ENCODE measurements around the gene P3H2. TPM values are rescaled to one million over a fixed set of nuclear protein-coding genes. Genes with fewer than 3 reads are reported as not detected.

P3H2 gene
- total RNA-seq, 1 experiment from 2014 or later, result 82.2 TPM

DNA sequence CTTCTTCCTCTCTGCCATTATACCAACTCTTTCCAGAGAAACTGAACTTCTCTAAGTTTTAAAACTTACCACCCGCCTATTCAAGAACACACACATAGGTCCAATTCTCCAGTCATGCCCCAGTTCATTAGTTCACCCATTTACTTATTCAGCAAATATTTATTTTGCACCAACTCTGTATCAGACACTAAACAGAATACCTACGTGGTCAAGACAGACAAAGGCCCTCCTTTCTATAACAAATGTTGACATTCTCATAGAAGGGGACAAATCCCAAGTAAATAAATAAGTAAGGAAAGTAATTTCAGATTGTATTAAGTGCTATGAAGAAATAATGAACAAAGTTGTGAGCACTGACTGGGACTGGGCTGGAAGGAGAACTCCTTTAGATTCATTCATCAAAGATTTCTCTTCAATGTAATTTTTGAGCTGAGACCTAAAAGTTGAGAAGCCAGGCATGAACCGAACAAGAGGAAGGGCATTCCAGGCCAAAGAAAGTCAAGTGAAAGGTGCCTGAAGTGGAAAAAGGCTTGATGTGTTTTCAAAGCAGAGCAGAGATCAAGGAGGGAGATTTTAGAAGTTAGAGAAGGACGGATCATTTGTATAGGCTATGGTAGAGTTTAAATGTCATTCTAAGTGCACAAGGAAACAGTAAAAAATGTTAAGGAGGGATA lies 120.4 kb downstream of the P3H2 start:
- Histone ChIP-seq H3K4me3 (ENCODE audit: low read depth in 2 of 2, low read length in 2 of 2) (no peak overlapping the region), H3K4me1 (ENCODE audit: control insufficient read depth, insufficient read depth, low read length) (peaks cover 35% of the 10 kb centered on the region), H3K36me3 (ENCODE audit: control insufficient read depth, insufficient read depth, low read length) (no peaks in the 10 kb centered on the region), H3K27me3 (ENCODE audit: control insufficient read depth, insufficient read depth, low read length) (no peaks in the 10 kb centered on the region), H3K27ac (ENCODE audit: low read length) (peak overlapping the region; percentile 74), H3K9me3 (ENCODE audit: control insufficient read depth, insufficient read depth, low read depth, low read length) (no peaks in the 10 kb centered on the region)
- ATAC-seq, result no peak
- TF ChIP-seq, protein P1, sequence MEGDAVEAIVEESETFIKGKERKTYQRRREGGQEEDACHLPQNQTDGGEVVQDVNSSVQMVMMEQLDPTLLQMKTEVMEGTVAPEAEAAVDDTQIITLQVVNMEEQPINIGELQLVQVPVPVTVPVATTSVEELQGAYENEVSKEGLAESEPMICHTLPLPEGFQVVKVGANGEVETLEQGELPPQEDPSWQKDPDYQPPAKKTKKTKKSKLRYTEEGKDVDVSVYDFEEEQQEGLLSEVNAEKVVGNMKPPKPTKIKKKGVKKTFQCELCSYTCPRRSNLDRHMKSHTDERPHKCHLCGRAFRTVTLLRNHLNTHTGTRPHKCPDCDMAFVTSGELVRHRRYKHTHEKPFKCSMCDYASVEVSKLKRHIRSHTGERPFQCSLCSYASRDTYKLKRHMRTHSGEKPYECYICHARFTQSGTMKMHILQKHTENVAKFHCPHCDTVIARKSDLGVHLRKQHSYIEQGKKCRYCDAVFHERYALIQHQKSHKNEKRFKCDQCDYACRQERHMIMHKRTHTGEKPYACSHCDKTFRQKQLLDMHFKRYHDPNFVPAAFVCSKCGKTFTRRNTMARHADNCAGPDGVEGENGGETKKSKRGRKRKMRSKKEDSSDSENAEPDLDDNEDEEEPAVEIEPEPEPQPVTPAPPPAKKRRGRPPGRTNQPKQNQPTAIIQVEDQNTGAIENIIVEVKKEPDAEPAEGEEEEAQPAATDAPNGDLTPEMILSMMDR (IDR thresholded peaks at IDR 0.05), result no peak
- TF ChIP-seq, protein P2, sequence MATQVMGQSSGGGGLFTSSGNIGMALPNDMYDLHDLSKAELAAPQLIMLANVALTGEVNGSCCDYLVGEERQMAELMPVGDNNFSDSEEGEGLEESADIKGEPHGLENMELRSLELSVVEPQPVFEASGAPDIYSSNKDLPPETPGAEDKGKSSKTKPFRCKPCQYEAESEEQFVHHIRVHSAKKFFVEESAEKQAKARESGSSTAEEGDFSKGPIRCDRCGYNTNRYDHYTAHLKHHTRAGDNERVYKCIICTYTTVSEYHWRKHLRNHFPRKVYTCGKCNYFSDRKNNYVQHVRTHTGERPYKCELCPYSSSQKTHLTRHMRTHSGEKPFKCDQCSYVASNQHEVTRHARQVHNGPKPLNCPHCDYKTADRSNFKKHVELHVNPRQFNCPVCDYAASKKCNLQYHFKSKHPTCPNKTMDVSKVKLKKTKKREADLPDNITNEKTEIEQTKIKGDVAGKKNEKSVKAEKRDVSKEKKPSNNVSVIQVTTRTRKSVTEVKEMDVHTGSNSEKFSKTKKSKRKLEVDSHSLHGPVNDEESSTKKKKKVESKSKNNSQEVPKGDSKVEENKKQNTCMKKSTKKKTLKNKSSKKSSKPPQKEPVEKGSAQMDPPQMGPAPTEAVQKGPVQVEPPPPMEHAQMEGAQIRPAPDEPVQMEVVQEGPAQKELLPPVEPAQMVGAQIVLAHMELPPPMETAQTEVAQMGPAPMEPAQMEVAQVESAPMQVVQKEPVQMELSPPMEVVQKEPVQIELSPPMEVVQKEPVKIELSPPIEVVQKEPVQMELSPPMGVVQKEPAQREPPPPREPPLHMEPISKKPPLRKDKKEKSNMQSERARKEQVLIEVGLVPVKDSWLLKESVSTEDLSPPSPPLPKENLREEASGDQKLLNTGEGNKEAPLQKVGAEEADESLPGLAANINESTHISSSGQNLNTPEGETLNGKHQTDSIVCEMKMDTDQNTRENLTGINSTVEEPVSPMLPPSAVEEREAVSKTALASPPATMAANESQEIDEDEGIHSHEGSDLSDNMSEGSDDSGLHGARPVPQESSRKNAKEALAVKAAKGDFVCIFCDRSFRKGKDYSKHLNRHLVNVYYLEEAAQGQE (IDR thresholded peaks at IDR 0.05; ENCODE audit: insufficient read depth in 1 of 2, low read depth in 2 of 2, low read length in 1 of 2), result no peak
- BruUV-seq (replicated peaks), result no TSS peak
- in situ Hi-C loops (cut with HindIII; ENCODE audit: low pct_unique_long_range_greater_than_20kb, low sequenced_read_pairs), result no loop called here
- ChIA-PET POLR2A (no interaction called here), CTCF (no interaction called here)
- no peak for DNase-seq (ENCODE audit: low read depth, low spot score)
- intact Hi-C loops (cut with micrococcal nuclease; ENCODE audit: unreplicated experiment), result no loop called here

DNA sequence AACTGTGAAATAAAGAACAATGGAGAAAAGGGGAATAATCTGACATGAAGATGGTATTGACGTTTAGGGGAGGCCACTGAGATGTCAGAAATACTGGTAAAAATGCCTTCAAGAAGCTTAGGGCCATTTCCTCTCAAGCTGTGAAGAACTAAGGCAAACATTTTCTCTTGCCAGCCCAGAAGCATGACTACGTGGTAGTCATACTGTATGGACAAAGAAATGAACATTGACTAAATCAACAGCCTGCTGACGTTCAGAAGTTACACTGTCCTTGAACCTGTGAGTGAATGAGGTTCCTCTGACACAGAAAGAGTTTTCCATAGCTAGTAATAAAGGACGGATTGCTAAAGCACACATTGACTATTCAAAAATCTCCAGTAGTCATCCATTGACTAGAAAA lies 121.0 kb downstream of the P3H2 start:
- ATAC-seq, result no peak
- intact Hi-C loops (cut with micrococcal nuclease; ENCODE audit: unreplicated experiment) (no loop called here), in situ Hi-C loops (cut with HindIII; ENCODE audit: low pct_unique_long_range_greater_than_20kb, low sequenced_read_pairs) (no loop called here)
- Histone ChIP-seq H3K4me1 (ENCODE audit: control insufficient read depth, insufficient read depth, low read length) (peaks cover 33% of the 10 kb centered on the region), H3K36me3 (ENCODE audit: control insufficient read depth, insufficient read depth, low read length) (no peaks in the 10 kb centered on the region), H3K27ac (ENCODE audit: low read length) (peak overlapping the region; percentile 74), H3K4me3 (ENCODE audit: low read depth in 2 of 2, low read length in 2 of 2) (no peak overlapping the region), H3K9me3 (ENCODE audit: control insufficient read depth, insufficient read depth, low read depth, low read length) (no peaks in the 10 kb centered on the region), H3K27me3 (ENCODE audit: control insufficient read depth, insufficient read depth, low read length) (no peaks in the 10 kb centered on the region)
- TF ChIP-seq SIN3A (IDR thresholded peaks at IDR 0.05; ENCODE audit: borderline replicate concordance, insufficient read depth, low read depth, low read length), result no peak
- no peak for DNase-seq (ENCODE audit: low read depth, low spot score)
- ChIA-PET POLR2A (no interaction called here), CTCF (no interaction called here)
- no TSS peak for BruUV-seq (replicated peaks)

DNA sequence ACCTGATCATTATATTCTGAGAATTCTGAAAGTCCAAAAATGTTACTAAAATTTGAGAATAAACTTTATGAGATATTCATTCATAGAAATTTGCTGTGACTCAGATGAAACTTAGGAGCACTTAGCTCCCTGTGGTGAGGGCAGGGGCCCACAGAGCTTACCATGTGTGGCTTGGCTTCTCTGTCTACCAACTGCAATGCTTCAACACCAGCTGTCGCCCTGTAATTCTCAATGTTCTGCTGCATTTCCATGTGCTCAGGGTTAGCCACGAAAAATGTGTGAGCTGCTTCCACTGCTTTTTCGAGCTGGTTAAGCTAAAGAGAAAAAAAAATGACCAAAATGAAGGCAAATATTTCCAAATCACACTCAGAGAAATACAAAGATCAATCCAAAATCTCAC lies 125.6 kb downstream of the P3H2 start:
- Histone ChIP-seq H3K36me3 (ENCODE audit: control insufficient read depth, insufficient read depth, low read length) (no peaks in the 10 kb centered on the region), H3K27me3 (ENCODE audit: control insufficient read depth, insufficient read depth, low read length) (no peaks in the 10 kb centered on the region), H3K4me3 (ENCODE audit: low read depth in 2 of 2, low read length in 2 of 2) (no peak overlapping the region), H3K27ac (ENCODE audit: low read length) (peak overlapping the region; percentile 19; the same call in 1 of the 2 replicates), H3K9me3 (ENCODE audit: control insufficient read depth, insufficient read depth, low read depth, low read length) (no peaks in the 10 kb centered on the region), H3K4me1 (ENCODE audit: control insufficient read depth, insufficient read depth, low read length) (peaks cover 11% of the 10 kb centered on the region)
- intact Hi-C loops (cut with micrococcal nuclease; ENCODE audit: unreplicated experiment) (no loop called here), in situ Hi-C loops (cut with HindIII; ENCODE audit: low pct_unique_long_range_greater_than_20kb, low sequenced_read_pairs) (no loop called here)
- ATAC-seq (no peak), DNase-seq (ENCODE audit: low read depth, low spot score) (no peak)
- ChIA-PET CTCF (interaction anchor here (0.7 kb wide), 1 partner anchor 49 kb away, joined by 9 read pairs; no protein-coding TSS in a partner anchor), POLR2A (interaction anchor here (0.7 kb wide), 1 partner anchor 17 kb away, joined by 6 read pairs; no protein-coding TSS in a partner anchor)
- no TSS peak for BruUV-seq (replicated peaks)
- TF ChIP-seq, protein P2 (IDR thresholded peaks at IDR 0.05; ENCODE audit: insufficient read depth in 1 of 2, low read depth in 2 of 2, low read length in 1 of 2), result no peak
- TF ChIP-seq POLR2AphosphoS5 (IDR thresholded peaks at IDR 0.05; ENCODE audit: low read depth, low read length), result no peak
- TF ChIP-seq, protein P1 (IDR thresholded peaks at IDR 0.05), result no peak
- TF ChIP-seq TCF7L2 (IDR thresholded peaks at IDR 0.05; ENCODE audit: low read depth, low read length), result no peak
- no peak for TF ChIP-seq SIN3A (IDR thresholded peaks at IDR 0.05; ENCODE audit: borderline replicate concordance, insufficient read depth, low read depth, low read length)

Measured in Panc1 (cell line).